Cardiac atrium fibroblast (primary cell): Measurements from ENCODE around the gene MIER3. TPM values are rescaled to one million over a fixed set of nuclear protein-coding genes. Genes with fewer than 3 reads are reported as not detected.

Source experiments
- total RNA-seq: library from RNA; depleted of rRNA; stranded (reverse); fragments of >200 nt; gene quantifications from 2 replicates; pipeline ENCODE4 v1.2.3, GENCODE V29; 2015

The MIER3 gene, protein sequence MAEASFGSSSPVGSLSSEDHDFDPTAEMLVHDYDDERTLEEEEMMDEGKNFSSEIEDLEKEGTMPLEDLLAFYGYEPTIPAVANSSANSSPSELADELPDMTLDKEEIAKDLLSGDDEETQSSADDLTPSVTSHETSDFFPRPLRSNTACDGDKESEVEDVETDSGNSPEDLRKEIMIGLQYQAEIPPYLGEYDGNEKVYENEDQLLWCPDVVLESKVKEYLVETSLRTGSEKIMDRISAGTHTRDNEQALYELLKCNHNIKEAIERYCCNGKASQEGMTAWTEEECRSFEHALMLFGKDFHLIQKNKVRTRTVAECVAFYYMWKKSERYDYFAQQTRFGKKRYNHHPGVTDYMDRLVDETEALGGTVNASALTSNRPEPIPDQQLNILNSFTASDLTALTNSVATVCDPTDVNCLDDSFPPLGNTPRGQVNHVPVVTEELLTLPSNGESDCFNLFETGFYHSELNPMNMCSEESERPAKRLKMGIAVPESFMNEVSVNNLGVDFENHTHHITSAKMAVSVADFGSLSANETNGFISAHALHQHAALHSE
- total RNA-seq = 12.1 and 52.8 TPM in 2 replicates

DNA sequence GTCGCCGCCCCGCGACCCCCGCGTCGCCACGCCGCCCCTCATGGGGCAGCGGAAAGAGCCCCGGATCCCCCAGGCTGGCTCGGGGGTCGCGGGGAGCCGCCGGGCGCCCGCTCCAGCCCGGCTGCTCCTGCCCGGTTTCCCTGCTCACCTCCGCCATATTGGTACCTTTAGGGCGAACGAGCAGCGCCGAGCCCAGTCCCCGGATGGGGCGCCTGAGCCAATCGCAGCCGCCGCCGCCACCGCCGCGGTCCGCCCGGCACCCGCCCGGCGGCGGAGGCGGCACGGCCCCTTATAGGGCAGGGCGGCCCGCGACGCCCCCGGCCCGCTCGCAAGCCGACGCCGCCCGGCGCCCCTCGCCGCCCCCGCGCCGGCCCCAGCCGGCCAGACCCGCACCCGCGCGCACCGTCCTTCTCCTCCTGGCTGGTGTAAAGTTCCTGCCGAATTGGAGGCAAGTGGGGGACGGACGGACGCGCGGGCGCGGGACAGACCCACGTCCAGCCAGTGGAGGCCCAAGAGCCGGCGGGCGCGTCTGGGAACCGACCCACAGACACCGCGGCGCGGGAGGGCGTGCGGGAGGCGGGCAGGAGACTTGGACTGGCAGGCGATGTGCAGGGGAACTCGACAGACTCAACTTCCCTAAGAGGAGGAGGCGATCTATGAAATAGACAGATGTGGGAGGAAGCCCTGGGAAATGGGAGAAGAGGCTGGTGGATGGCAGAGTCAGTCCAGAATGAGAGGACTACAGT lies at the start of gene MIER3:
MIER3 (minus strand) TSS at position 178 of the 746 bp plus-strand sequence; CDS start at position 157, 21 bp downstream.

DNA sequence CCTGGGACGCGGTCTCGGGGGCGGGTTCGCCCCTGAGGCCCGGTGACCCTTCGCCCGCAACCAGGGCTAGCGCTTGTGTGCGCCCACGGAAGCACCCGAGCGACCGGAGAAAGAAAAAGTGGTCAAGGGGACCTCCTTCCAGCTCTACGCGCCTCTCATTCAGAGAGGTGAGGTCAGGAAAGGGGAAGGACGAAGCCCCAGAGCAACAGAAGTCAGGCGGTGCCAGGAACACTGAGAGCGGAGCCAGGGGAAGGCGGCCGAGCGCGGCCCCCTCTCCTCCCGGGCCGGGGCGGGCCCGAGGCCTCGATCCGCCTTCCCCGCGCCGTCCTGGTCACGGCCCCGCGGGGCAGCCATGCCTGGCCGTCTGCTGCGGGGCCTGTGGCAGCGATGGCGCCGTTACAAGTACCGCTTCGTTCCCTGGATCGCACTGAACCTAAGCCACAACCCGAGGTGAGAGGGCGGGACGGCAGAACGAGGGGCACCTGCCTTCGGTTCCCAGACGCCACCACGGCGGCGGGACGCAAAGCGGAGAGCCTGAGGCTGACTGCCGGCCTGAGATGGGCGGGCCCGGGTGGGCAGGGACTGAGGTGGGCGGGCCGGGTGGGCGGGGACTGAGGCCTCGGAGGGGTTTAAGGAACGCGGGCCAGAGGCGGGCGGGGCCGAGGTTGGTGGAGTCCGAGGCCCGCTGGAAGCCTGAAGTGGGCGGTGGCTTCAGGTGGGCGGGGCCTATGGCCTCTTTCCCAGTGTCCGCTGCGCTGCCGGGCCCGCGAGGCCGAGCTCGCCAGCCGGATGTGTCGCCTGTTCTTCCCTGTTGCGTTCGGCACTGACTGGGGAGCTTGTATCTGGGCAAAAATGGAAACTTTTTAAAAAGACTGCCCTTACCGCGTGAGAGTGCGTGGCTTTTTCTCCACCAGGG lies 42.4 kb downstream of the MIER3 start, which contains the start of gene SETD9:
SETD9 (plus strand) TSS at position 303 of the 916 bp plus-strand sequence; CDS start at position 353, 50 bp downstream.

Other genes starting within 250 kb of the MIER3 start
- gene MAP3K1, start 136.6 kb downstream of the MIER3 start, total RNA-seq = 11.2 and 13.4 TPM in 2 replicates
- 6.0 and 15.7 TPM in 2 replicates for gene SETD9, start 42.5 kb downstream of the MIER3 start, total RNA-seq
- gene GPBP1, start 221.9 kb upstream of the MIER3 start, total RNA-seq = 26.2 and 38.8 TPM in 2 replicates